GM18870 (cell line): ENCODE data around the gene OR52W1.

ENCODE experiments used
- ATAC-seq: cut with Tn5 transposase; IDR thresholded peaks from one replicate; pipeline ENCODE4 v1.9.1; 2021; ENCODE audit warnings: moderate library complexity; ENCODE audit not compliant: unreplicated experiment

OR52W1 gene

GRCh38 chr11:6199174-6199810 is at the start of gene OR52W1:
OR52W1 (plus strand) TSS chr11:6199224; CDS start chr11:6199224, 0 bp downstream.
- no peak for ATAC-seq

- ATAC-seq = no peak
Observed at GRCh38 chr11:6151117-6151516, 47.9 kb upstream of the OR52W1 start.

GRCh38 chr11:6152126-6152525 is 46.9 kb upstream of the OR52W1 start:
- ATAC-seq = no peak

GRCh38 chr11:6156628-6157359 is 42.2 kb upstream of the OR52W1 start:
- no peak for ATAC-seq

GRCh38 chr11:6170226-6170625 is 28.8 kb upstream of the OR52W1 start, which contains the start of gene OR52B2:
OR52B2 (minus strand) TSS chr11:6170326; CDS start chr11:6170326, 0 bp downstream.
- no peak for ATAC-seq

- ATAC-seq = no peak
Observed at GRCh38 chr11:6175440-6175839, 23.6 kb upstream of the OR52W1 start.

GRCh38 chr11:6191742-6192141 is 7.3 kb upstream of the OR52W1 start:
- ATAC-seq = no peak

GRCh38 chr11:6194065-6194581 is 4.9 kb upstream of the OR52W1 start:
- ATAC-seq = no peak

GRCh38 chr11:6196396-6196795 is 2.6 kb upstream of the OR52W1 start:
- no peak for ATAC-seq

- no peak for ATAC-seq
Observed at GRCh38 chr11:6197466-6198200, 1.4 kb upstream of the OR52W1 start.

GRCh38 chr11:6200975-6201374 is 2.0 kb downstream of the OR52W1 start:
- ATAC-seq = no peak

GRCh38 chr11:6201481-6201880 is 2.5 kb downstream of the OR52W1 start:
- ATAC-seq = no peak

GRCh38 chr11:6202041-6202440 is 3.0 kb downstream of the OR52W1 start:
- no peak for ATAC-seq

- ATAC-seq = peak; percentile 89
Observed at GRCh38 chr11:6203327-6203726, 4.3 kb downstream of the OR52W1 start.

- no peak for ATAC-seq
Observed at GRCh38 chr11:6204706-6205105, 5.7 kb downstream of the OR52W1 start.

GRCh38 chr11:6205366-6205765 is 6.3 kb downstream of the OR52W1 start, which contains the start of gene C11orf42:
C11orf42 (plus strand) TSS chr11:6205557; CDS start chr11:6205616, 59 bp downstream.
- no peak for ATAC-seq

GRCh38 chr11:6206456-6207180 is 7.6 kb downstream of the OR52W1 start:
- no peak for ATAC-seq

- no peak for ATAC-seq
Observed at GRCh38 chr11:6209801-6210200, 10.8 kb downstream of the OR52W1 start.

GRCh38 chr11:6210274-6210955 is 11.4 kb downstream of the OR52W1 start:
- no peak for ATAC-seq

GRCh38 chr11:6214530-6214929 is 15.5 kb downstream of the OR52W1 start:
- ATAC-seq = no peak
